H1 (cell line): ENCODE results near the gene JMJD7. TPM values are rescaled to one million over a fixed set of nuclear protein-coding genes. Genes with fewer than 3 reads are reported as not detected.

ENCODE experiments used
- HDAC2 ChIP-seq, 2 experiments: fragments of 300-600 bp in 1 of 2; sonication (generic) in 1 of 2; IDR thresholded peaks; 2 replicates each; pipeline ENCODE4 v1.6.1; 2011 to 2012; ENCODE audit warnings: low read depth in 2 of 2, low read length in 2 of 2, mild to moderate bottlenecking in 2 of 2, moderate library complexity in 2 of 2, borderline replicate concordance in 1 of 2, inconsistent platforms in 1 of 2
- polyA plus RNA-seq, 7 experiments: library from polyadenylated mRNA; depleted of rRNA in 3 of 7; stranded (reverse) in 5 of 7; unstranded in 2 of 7; fragments of >200 nt in 5 of 7; fragments of 200-250 nt in 2 of 7; gene quantifications; 1 replicate in 5 of 7; 2 replicates in 1 of 7; 4 replicates in 1 of 7; pipeline versions ENCODE4 v1.2.1 to v1.2.3, GENCODE V29; 2011 to 2013; ENCODE audit warnings: missing spikeins in 2 of 7, mixed read lengths in 2 of 7
- total RNA-seq: library from RNA; stranded (reverse); fragmentation: NEBNext Ultra II Directional; extraction: Animal tissue kit (Norgen Biotek cat#: 25700); gene quantifications from 2 replicates; pipeline ENCODE4 v1.2.1, GENCODE V29; 2021

Gene JMJD7
- total and polyA plus RNA-seq, 2 of the 8 experiments (the other 6 are each of a cell fraction or from before 2014, with no cell fraction given): 15.0 to 20.0 TPM

DNA sequence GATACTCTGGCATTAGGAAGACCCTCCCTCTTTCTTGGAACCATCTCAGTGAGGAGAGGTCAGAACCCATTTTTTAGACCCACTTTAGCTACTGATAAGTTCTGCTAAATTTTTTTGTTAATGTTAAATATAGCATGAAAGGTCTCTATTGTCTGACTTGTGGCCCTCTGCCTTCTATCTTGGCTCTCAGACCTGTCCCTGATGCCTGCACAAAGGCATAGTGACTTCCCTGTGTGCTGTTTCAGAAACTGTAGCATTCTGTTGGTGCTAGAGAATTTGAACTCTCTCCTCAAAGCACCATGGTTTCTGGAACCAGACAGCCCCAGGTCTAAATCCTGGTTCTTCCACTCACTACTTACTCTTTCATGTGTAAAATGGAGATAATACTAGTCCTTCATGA lies 38.2 kb upstream of the JMJD7 start (continued):
- TF ChIP-seq HDAC2 (IDR thresholded peaks at IDR 0.05; ENCODE audit: borderline replicate concordance in 1 of 2, low read depth in 2 of 2, low read length in 2 of 2): no peak
